Panc1 (cell line): ENCODE measurements around the gene NBEAL1. TPM values are rescaled to one million over a fixed set of nuclear protein-coding genes. Genes with fewer than 3 reads are reported as not detected.

Experiments used
- ATAC-seq: fragments of 200-7000 bp; cut with Tn5 transposase; 2 replicates; pipeline ENCODE4 v1.9.1; 2020; ENCODE audit warnings: mild to moderate bottlenecking, moderate library complexity
- BruUV-seq: library from RNA; stranded (reverse); fragments of 400-500 nt; replicated peaks from 2 replicates; lab custom pipeline; 2021; lab: Mats Ljungman, UMichigan
- CTCF ChIA-PET: fragments of 300-600 bp; sonication (Branson Sonifier 250); formaldehyde crosslinking; loops from one replicate; lab custom pipeline; 2022; ENCODE audit warnings: antibody characterized with exemption; lab: Charles Lee
- POLR2A ChIA-PET: fragments of 300-600 bp; sonication (Branson Sonifier 250); formaldehyde crosslinking; loops from one replicate; lab custom pipeline; 2022; ENCODE audit warnings: antibody characterized with exemption; lab: Charles Lee
- DNase-seq: peaks from one replicate; pipeline ENCODE4 v3.0.0-alpha.2; 2010; ENCODE audit warnings: low read depth, low spot score
- H3K27ac ChIP-seq: 2 replicates; pipeline ENCODE4 v1.5.1; 2011; ENCODE audit warnings: mild to moderate bottlenecking, low read length, inconsistent platforms
- H3K27me3 ChIP-seq: fragments of 200-500 bp; sonication (Bioruptor generic); 2 replicates; pipeline ENCODE4 v1.6.0; 2014; ENCODE audit warnings: low read length, inconsistent platforms; ENCODE audit not compliant: control insufficient read depth, insufficient read depth
- H3K36me3 ChIP-seq: fragments of 200-500 bp; sonication (Bioruptor generic); 2 replicates; pipeline ENCODE4 v1.5.1; 2014; ENCODE audit warnings: inconsistent platforms, mild to moderate bottlenecking, low read length, moderate library complexity; ENCODE audit not compliant: control insufficient read depth, insufficient read depth
- H3K4me1 ChIP-seq: 2 replicates; pipeline ENCODE4 v1.5.1; 2011; ENCODE audit warnings: inconsistent platforms, mild to moderate bottlenecking, low read length, moderate library complexity; ENCODE audit not compliant: control insufficient read depth, insufficient read depth
- H3K4me3 ChIP-seq, 2 experiments: 2 replicates each; pipeline ENCODE4 v1.5.1; 2011 to 2012; ENCODE audit warnings: low read depth in 2 of 2, low read length in 2 of 2, mild to moderate bottlenecking in 2 of 2, inconsistent platforms in 1 of 2, moderate library complexity in 1 of 2
- H3K9me3 ChIP-seq: fragments of 200-500 bp; sonication (Bioruptor generic); 2 replicates; pipeline ENCODE4 v1.5.1; 2014; ENCODE audit warnings: low read depth, mild to moderate bottlenecking, inconsistent platforms, low read length, moderate library complexity; ENCODE audit not compliant: control insufficient read depth, insufficient read depth
- CTCF ChIP-seq: fragments of 450-650 bp; IDR thresholded peaks from 2 replicates; pipeline ENCODE4 v1.5.1; 2017; ENCODE audit warnings: mild to moderate bottlenecking
- POLR2AphosphoS5 ChIP-seq: IDR thresholded peaks from 2 replicates; pipeline ENCODE4 v1.6.1; 2012; ENCODE audit warnings: mild to moderate bottlenecking, low read depth, low read length, moderate library complexity
- REST ChIP-seq, 2 experiments: IDR thresholded peaks; 2 replicates each; pipeline ENCODE4 v1.6.1; 2011 to 2012; ENCODE audit warnings: low read depth in 2 of 2, control low read depth in 1 of 2, low read length in 1 of 2, mild to moderate bottlenecking in 1 of 2, moderate library complexity in 1 of 2; ENCODE audit not compliant: insufficient read depth in 1 of 2
- SIN3A ChIP-seq: IDR thresholded peaks from 2 replicates; pipeline ENCODE4 v1.6.1; 2012; ENCODE audit warnings: low read depth, mild to moderate bottlenecking, low read length, moderate library complexity, borderline replicate concordance; ENCODE audit not compliant: insufficient read depth
- TCF7L2 ChIP-seq: IDR thresholded peaks from 2 replicates; pipeline ENCODE4 v1.6.1; 2011; ENCODE audit warnings: mild to moderate bottlenecking, low read depth, low read length, inconsistent platforms
- in situ Hi-C: cut with HindIII; loops from 2 replicates; pipeline ENCODE4 v1.10.0; 2016; ENCODE audit warnings: low sequenced_read_pairs, low pct_unique_long_range_greater_than_20kb
- intact Hi-C: fragments of 100-400 bp; cut with micrococcal nuclease; formaldehyde crosslinking; loops from one replicate; pipeline ENCODE4 v1.10.0; 2022; ENCODE audit not compliant: unreplicated experiment
- total RNA-seq: library from RNA; stranded (reverse); gene quantifications from one replicate; pipeline ENCODE4 v1.2.1, GENCODE V29; 2021; ENCODE audit not compliant: unreplicated experiment

Gene NBEAL1
- total RNA-seq, 1 experiment from 2014 or later: 26.1 TPM

- intact Hi-C loops: no loop called here
- BruUV-seq: no TSS peak
- no peaks in the 10 kb centered on the region for H3K9me3 ChIP-seq
- DNase-seq (peak; percentile 10), ATAC-seq (no peak)
- CTCF ChIA-PET: interaction anchor here (0.5 kb wide), 1 partner anchor 15 kb away, joined by 4 read pairs; no protein-coding TSS in a partner anchor
- no peaks in the 10 kb centered on the region for H3K27me3 ChIP-seq
- no peaks in the 10 kb centered on the region for H3K36me3 ChIP-seq
- POLR2A ChIA-PET: no interaction called here
- in situ Hi-C loops: no loop called here
- H3K4me1 ChIP-seq: no peaks in the 10 kb centered on the region
- H3K4me3 ChIP-seq: no peak overlapping the region
- TF ChIP-seq SIN3A: no peak
- H3K27ac ChIP-seq: no peak overlapping the region
These were observed 62.8 kb downstream of the NBEAL1 start for GRCh38 chr2:203077451-203077850.

GRCh38 chr2:203080447-203081045 is 65.9 kb downstream of the NBEAL1 start:
- in situ Hi-C loops: no loop called here
- POLR2A ChIA-PET: no interaction called here
- TF ChIP-seq POLR2AphosphoS5 (no peak), SIN3A (no peak), REST (IDR thresholded peaks at IDR 0.05; ENCODE audit: insufficient read depth in 1 of 2, low read depth in 2 of 2, low read length in 1 of 2) (no peak), TCF7L2 (no peak), CTCF (no peak)

GRCh38 chr2:203083328-203083727 is 68.7 kb downstream of the NBEAL1 start:
- H3K36me3 ChIP-seq: no peaks in the 10 kb centered on the region
- no peak for ATAC-seq
- H3K4me3 ChIP-seq: no peak overlapping the region
- TF ChIP-seq CTCF (no peak), SIN3A (no peak), REST (IDR thresholded peaks at IDR 0.05; ENCODE audit: insufficient read depth in 1 of 2, low read depth in 2 of 2, low read length in 1 of 2) (no peak), TCF7L2 (no peak), POLR2AphosphoS5 (no peak)
- ChIA-PET POLR2A (no interaction called here), CTCF (no interaction called here)
- no peak for DNase-seq
- no peaks in the 10 kb centered on the region for H3K9me3 ChIP-seq
- intact Hi-C loops (no loop called here), in situ Hi-C loops (no loop called here)
- no peak overlapping the region for H3K27ac ChIP-seq
- BruUV-seq: no TSS peak
- H3K27me3 ChIP-seq: no peaks in the 10 kb centered on the region
- no peaks in the 10 kb centered on the region for H3K4me1 ChIP-seq

More at GRCh38 chr2:203080447-203081045, 65.9 kb downstream of the NBEAL1 start:
- Histone ChIP-seq H3K9me3 (no peaks in the 10 kb centered on the region), H3K27ac (no peak overlapping the region), H3K36me3 (no peaks in the 10 kb centered on the region), H3K27me3 (no peaks in the 10 kb centered on the region), H3K4me1 (no peaks in the 10 kb centered on the region), H3K4me3 (no peak overlapping the region)
- intact Hi-C loops: no loop called here
- no peak for DNase-seq
- no peak for ATAC-seq
- BruUV-seq: no TSS peak
- CTCF ChIA-PET: no interaction called here
